Endodermal cell (in vitro differentiated cells): Measurements from ENCODE around the gene PITPNC1. TPM values are rescaled to one million over a fixed set of nuclear protein-coding genes. Genes with fewer than 3 reads are reported as not detected.
"Not testable (repeated sequence)": the region's sequence is repeated elsewhere in the genome, so short reads cannot be mapped to it uniquely, and the experiment has no call there.

Source experiments
- DNase-seq: peaks from one replicate; pipeline ENCODE4 v3.0.0-alpha.2; 2017
- H3K27ac ChIP-seq: 2 replicates; pipeline ENCODE4 v1.5.1; 2013; ENCODE audit warnings: mild to moderate bottlenecking, low read depth, low read length, moderate library complexity
- H3K27me3 ChIP-seq: 2 replicates; pipeline ENCODE4 v1.6.1; 2013; ENCODE audit warnings: mild to moderate bottlenecking, low read length, moderate library complexity; ENCODE audit not compliant: insufficient read depth, control insufficient read depth, poor library complexity, severe bottlenecking
- H3K36me3 ChIP-seq: 2 replicates; pipeline ENCODE4 v1.7.0; 2013; ENCODE audit warnings: mild to moderate bottlenecking, low read length, moderate library complexity; ENCODE audit not compliant: control insufficient read depth, insufficient read depth
- H3K4me1 ChIP-seq: one replicate; pipeline ENCODE4 v1.7.0; 2013; ENCODE audit warnings: low read length; ENCODE audit not compliant: control insufficient read depth, insufficient read depth
- H3K4me3 ChIP-seq: 2 replicates; pipeline ENCODE4 v1.5.1; 2013; ENCODE audit warnings: mild to moderate bottlenecking, low read length, moderate library complexity
- H3K9ac ChIP-seq: 2 replicates; pipeline ENCODE4 v1.6.1; 2013; ENCODE audit warnings: mild to moderate bottlenecking, low read length, moderate library complexity; ENCODE audit not compliant: poor library complexity, severe bottlenecking; ENCODE audit errors: extremely low read depth
- H3K9me3 ChIP-seq: 2 replicates; pipeline ENCODE4 v1.6.1; 2013; ENCODE audit warnings: mild to moderate bottlenecking, low read length, moderate library complexity; ENCODE audit not compliant: control insufficient read depth
- H3K27ac Mint-ChIP-seq: 2 replicates; pipeline ENCODE4 v1.8.0; 2020; ENCODE audit warnings: mixed read lengths
- H3K27me3 Mint-ChIP-seq: 2 replicates; pipeline ENCODE4 v1.8.0; 2021; ENCODE audit warnings: mild to moderate bottlenecking, mixed read lengths; ENCODE audit not compliant: insufficient read depth
- H3K36me3 Mint-ChIP-seq: 2 replicates; pipeline ENCODE4 v1.8.0; 2020; ENCODE audit warnings: low read depth, mixed read lengths
- H3K4me1 Mint-ChIP-seq: 2 replicates; pipeline ENCODE4 v1.8.0; 2020; ENCODE audit warnings: mixed read lengths
- H3K4me3 Mint-ChIP-seq: 2 replicates; pipeline ENCODE4 v1.8.0; 2020; ENCODE audit warnings: mild to moderate bottlenecking, moderate library complexity, mixed read lengths
- H3K9me3 Mint-ChIP-seq: 2 replicates; pipeline ENCODE4 v1.8.0; 2020; ENCODE audit warnings: mild to moderate bottlenecking, mixed read lengths
- WGBS, 2 experiments: methylation state at CpG; one replicate each; pipeline versions ENCODE4 v1.1.5 to v1.1.7; 2013; ENCODE audit warnings: missing lambda C conversion rate in 2 of 2, mixed read lengths in 1 of 2; ENCODE audit not compliant: insufficient coverage in 1 of 2, insufficient read length in 1 of 2; 5-methylcytosine and 5-hydroxymethylcytosine counted together
- total RNA-seq, 2 donors: library from RNA; stranded (reverse); fragmentation: NEBNext Ultra II Directional in 1 of 2; extraction: Animal tissue kit (Norgen Biotek cat#: 25700) in 1 of 2; gene quantifications; 2 replicates in 1 of 2; 3 replicates in 1 of 2; pipeline ENCODE4 v1.2.1, GENCODE V29; 2021
- TF ChIP-seq, protein P1 (sequence below): fragments of 200-600 bp; sonication (generic); conservative IDR thresholded peaks from 2 replicates; pipeline ENCODE4 v1.5.0; 2021; ENCODE audit warnings: antibody characterized with exemption, mild to moderate bottlenecking

PITPNC1 gene
- total RNA-seq, 2 donors from 2014 or later: 28.9 to 36.4 TPM

DNA sequence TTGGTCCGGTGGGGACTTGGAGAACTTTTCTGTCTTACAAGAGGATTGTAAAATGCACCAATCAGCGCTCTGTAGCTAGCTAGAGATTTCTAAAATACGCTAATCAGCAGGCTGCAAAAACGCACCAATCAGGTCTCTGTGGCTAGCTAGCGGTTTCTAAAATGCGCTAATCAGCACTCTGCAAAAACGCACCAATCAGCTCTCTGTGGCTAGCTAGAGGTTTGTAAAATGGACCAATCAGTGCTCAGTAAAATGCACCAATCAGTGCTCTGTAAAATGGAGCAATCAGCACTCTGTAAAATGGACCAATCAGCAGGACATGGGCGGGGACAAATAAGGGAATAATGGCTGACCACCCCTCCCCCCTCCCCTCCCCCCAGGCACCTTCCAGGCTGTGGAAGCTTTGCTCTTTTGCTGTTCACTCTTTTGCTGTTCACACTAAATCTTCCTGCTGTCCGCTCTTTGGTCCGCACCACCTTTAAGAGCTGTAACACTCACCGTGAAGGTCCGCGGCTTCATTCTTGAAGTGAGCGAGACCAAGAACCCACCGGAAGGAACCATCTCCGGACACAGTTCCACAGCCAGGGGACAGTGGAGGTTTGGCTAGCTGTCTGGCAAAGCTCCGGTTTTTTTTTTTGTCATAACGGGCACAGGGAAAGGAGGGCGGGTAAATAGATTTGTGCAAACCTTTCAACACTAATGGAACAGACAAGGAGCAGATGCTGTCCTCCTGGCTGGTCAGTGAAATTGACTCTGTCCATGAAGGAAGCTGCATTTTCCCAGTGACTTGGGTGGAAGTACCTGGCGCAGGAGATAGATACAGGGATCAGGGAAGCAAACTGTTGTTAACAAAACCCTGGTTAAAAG lies 8.3 kb downstream of the PITPNC1 start:
- Histone ChIP-seq H3K27me3 (no peaks in the 10 kb centered on the region), H3K9me3 (peaks cover 7% of the 10 kb centered on the region), H3K36me3 (peaks cover 11% of the 10 kb centered on the region), H3K4me1 (peaks cover 5% of the 10 kb centered on the region), H3K4me3 (no peak overlapping the region), H3K27ac (no peak overlapping the region), H3K9ac (no peak overlapping the region)
- 96 to 99% methylated on average over 11 to 20 of the region's 20 CpGs for WGBS, 2 experiments
- Mint-ChIP-seq H3K4me1 (peaks cover 12% of the 10 kb centered on the region), H3K4me3 (no peak overlapping the region), H3K9me3 (peaks cover 7% of the 10 kb centered on the region), H3K36me3 (peaks cover 26% of the 10 kb centered on the region), H3K27ac (peak overlapping the region; percentile 82), H3K27me3 (no peaks in the 10 kb centered on the region)
- TF ChIP-seq, protein P1, sequence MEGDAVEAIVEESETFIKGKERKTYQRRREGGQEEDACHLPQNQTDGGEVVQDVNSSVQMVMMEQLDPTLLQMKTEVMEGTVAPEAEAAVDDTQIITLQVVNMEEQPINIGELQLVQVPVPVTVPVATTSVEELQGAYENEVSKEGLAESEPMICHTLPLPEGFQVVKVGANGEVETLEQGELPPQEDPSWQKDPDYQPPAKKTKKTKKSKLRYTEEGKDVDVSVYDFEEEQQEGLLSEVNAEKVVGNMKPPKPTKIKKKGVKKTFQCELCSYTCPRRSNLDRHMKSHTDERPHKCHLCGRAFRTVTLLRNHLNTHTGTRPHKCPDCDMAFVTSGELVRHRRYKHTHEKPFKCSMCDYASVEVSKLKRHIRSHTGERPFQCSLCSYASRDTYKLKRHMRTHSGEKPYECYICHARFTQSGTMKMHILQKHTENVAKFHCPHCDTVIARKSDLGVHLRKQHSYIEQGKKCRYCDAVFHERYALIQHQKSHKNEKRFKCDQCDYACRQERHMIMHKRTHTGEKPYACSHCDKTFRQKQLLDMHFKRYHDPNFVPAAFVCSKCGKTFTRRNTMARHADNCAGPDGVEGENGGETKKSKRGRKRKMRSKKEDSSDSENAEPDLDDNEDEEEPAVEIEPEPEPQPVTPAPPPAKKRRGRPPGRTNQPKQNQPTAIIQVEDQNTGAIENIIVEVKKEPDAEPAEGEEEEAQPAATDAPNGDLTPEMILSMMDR: no peak
- DNase-seq: peak; percentile 63

DNA sequence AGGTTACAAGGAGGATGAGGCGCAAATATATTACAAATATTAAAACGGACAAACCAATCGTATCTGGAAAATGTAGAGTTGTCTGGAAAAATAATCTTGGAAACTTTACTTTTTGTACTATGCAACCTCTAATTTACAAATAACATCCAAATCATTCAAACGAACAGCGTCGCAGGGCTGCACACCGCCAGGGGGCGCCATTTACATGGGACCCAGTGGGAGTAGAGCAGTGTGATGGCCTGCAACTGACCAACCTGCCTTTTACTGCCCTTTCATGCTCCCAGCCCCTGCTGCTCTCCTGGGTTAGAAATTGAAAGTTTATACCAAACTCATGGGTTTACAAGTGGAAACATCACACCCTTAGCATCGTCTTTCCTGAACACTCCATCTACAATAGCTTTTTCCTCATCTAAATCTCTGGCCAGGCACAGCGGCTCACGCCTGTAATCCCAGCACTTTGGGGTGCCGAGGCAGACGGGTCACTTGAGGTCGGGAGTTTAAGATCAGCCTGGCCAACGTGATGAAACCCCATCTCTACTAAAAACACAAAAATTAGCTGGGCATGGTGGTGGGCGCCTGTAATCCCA lies 10.0 kb downstream of the PITPNC1 start:
- TF ChIP-seq, protein P1: peak; percentile 100
- Mint-ChIP-seq H3K27me3 (no peaks in the 10 kb centered on the region), H3K4me1 (peaks cover 18% of the 10 kb centered on the region), H3K4me3 (no peak overlapping the region), H3K27ac (no peak overlapping the region), H3K9me3 (peaks cover 7% of the 10 kb centered on the region), H3K36me3 (peaks cover 20% of the 10 kb centered on the region)
- H3K27me3 ChIP-seq: no peaks in the 10 kb centered on the region
- no peak overlapping the region for H3K9ac ChIP-seq
- peak; percentile 92 for DNase-seq
- H3K9me3 ChIP-seq: peaks cover 7% of the 10 kb centered on the region
- no peak overlapping the region for H3K27ac ChIP-seq
- H3K36me3 ChIP-seq: peaks cover 11% of the 10 kb centered on the region
- WGBS, 2 experiments: 67 to 72% methylated on average over 12 to 16 of the region's 16 CpGs
- peaks cover 9% of the 10 kb centered on the region for H3K4me1 ChIP-seq
- no peak overlapping the region for H3K4me3 ChIP-seq

DNA sequence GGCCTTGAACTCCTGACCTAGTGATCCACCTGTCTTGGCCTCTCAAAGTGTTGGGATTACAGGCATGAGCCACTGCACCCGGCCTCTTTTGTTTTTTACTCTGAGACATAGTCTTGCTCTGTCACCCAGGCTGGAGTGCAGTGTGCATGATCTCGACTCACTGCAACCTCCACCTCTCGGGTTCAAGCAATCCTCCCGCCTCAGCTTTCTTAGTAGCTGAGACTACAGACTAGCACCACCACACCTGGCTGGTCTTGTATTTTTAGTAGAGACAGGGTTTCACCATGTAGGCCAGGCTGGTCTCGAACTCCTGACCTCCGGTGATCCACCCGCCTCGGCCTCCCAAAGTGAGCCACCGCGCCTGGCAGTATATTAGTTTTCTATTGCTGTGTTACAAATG lies 11.5 kb downstream of the PITPNC1 start:
- H3K27me3 ChIP-seq, H3K27ac Mint-ChIP-seq, H3K9me3 Mint-ChIP-seq, H3K4me3 ChIP-seq, H3K27me3 Mint-ChIP-seq, H3K4me3 Mint-ChIP-seq, H3K36me3 ChIP-seq, H3K4me1 ChIP-seq, H3K9ac ChIP-seq, H3K27ac ChIP-seq, H3K9me3 ChIP-seq: not testable (repeated sequence)
- H3K36me3 Mint-ChIP-seq: peaks cover 16% of the 10 kb centered on the region
- DNase-seq: peak; percentile 15
- peaks cover 18% of the 10 kb centered on the region for H3K4me1 Mint-ChIP-seq
- 91 to 95% methylated on average over 5 to 10 of the region's 10 CpGs for WGBS, 2 experiments
